K562 (cell line): ENCODE results near the gene PEX5. TPM values are rescaled to one million over a fixed set of nuclear protein-coding genes. Genes with fewer than 3 reads are reported as not detected.

Experiments used
- ATAC-seq: fragments of 200-7000 bp; cut with Tn5 transposase; 3 replicates; pipeline ENCODE4 v1.9.1; 2020; ENCODE audit warnings: moderate library complexity
- BruUV-seq: library from RNA; stranded (reverse); fragments of 400-500 nt; replicated peaks from 2 replicates; lab custom pipeline; 2021; lab: Mats Ljungman, UMichigan
- CTCF ChIA-PET: fragments of 300-600 bp; formaldehyde crosslinking; extraction: SDS; loops from one replicate; lab custom pipeline; 2021; ENCODE audit warnings: low intra/inter-chr PET ratio; lab: Yijun Ruan, JAX
- POLR2A ChIA-PET: fragments of 300-600, 350-650 bp; sonication (Branson Sonifier 250); formaldehyde crosslinking; extraction: SDS; loops from one replicate; lab custom pipeline; 2021; ENCODE audit warnings: antibody characterized with exemption, inconsistent platforms; lab: Yijun Ruan, JAX
- DNase-seq, 4 experiments: peaks; one replicate each; pipeline versions ENCODE4 v3.0.0 to v3.0.0-alpha.2; 2011 to 2018; ENCODE audit warnings: low spot score in 3 of 4, mixed read lengths in 3 of 4; ENCODE audit errors: extremely low read depth in 1 of 4
- FAIRE-seq: peaks from 2 replicates; lab custom pipeline; 2011; peaks lifted over from hg19 to GRCh38; lab: Jason Lieb, UNC
- H2AFZ ChIP-seq: 2 replicates; pipeline ENCODE4 v1.6.0; 2011; ENCODE audit warnings: low read depth, low read length, control low read depth, inconsistent platforms
- H3K27ac ChIP-seq: fragments of 200-600 bp; 3 replicates; pipeline ENCODE4 v1.8.0; 2011; ENCODE audit warnings: low read depth, mild to moderate bottlenecking, control low read depth, inconsistent platforms, low read length, moderate library complexity, mixed read lengths; ENCODE audit errors: extremely low read depth
- H3K27me3 ChIP-seq, 2 experiments: fragments of 300-600 bp in 1 of 2; 2 replicates in 1 of 2; 3 replicates in 1 of 2; pipeline versions ENCODE4 v1.6.0 to v1.8.0; 2011; ENCODE audit warnings: inconsistent platforms in 2 of 2, low read length in 2 of 2, mild to moderate bottlenecking in 1 of 2, mixed read lengths in 1 of 2, moderate library complexity in 1 of 2; ENCODE audit not compliant: control insufficient read depth in 2 of 2, insufficient read depth in 2 of 2
- H3K36me3 ChIP-seq: fragments of 300-600 bp; 3 replicates; pipeline ENCODE4 v1.8.0; 2011; ENCODE audit warnings: mild to moderate bottlenecking, low read length, inconsistent platforms; ENCODE audit not compliant: control insufficient read depth, insufficient read depth
- H3K4me1 ChIP-seq, 2 experiments: fragments of 200-600 bp in 1 of 2; replicated peaks in 1 of 2; 2 replicates in 1 of 2; 3 replicates in 1 of 2; pipeline versions ENCODE4 v1.5.1 to v1.8.0; 2011; ENCODE audit warnings: inconsistent platforms in 2 of 2, low read length in 2 of 2, mild to moderate bottlenecking in 1 of 2, mixed read lengths in 1 of 2, moderate library complexity in 1 of 2; ENCODE audit not compliant: control insufficient read depth in 2 of 2, insufficient read depth in 2 of 2
- H3K4me2 ChIP-seq: 2 replicates; pipeline ENCODE4 v1.6.1; 2011; ENCODE audit warnings: low read length, control low read depth, inconsistent platforms, mixed read lengths; ENCODE audit not compliant: insufficient read depth
- H3K4me3 ChIP-seq: fragments of 200-600 bp; sonication (generic), shearing (Covaris generic); 2 replicates; pipeline ENCODE4 v1.5.1; 2016; ENCODE audit warnings: control low read depth, inconsistent platforms
- H3K79me2 ChIP-seq: fragments of 200-600 bp; 3 replicates; pipeline ENCODE4 v1.8.0; 2011; ENCODE audit warnings: low read length, inconsistent platforms; ENCODE audit not compliant: control insufficient read depth, insufficient read depth
- H3K9ac ChIP-seq, 2 experiments: 2 replicates each; pipeline versions ENCODE4 v1.6.0 to v1.6.1; 2011; ENCODE audit warnings: low read depth in 2 of 2, low read length in 2 of 2, control low read depth in 1 of 2, inconsistent platforms in 1 of 2, mild to moderate bottlenecking in 1 of 2, mixed read lengths in 1 of 2; ENCODE audit not compliant: insufficient read depth in 1 of 2
- H3K9me1 ChIP-seq: one replicate; pipeline ENCODE4 v1.6.0; 2011; ENCODE audit warnings: inconsistent platforms, mild to moderate bottlenecking, low read length, moderate library complexity; ENCODE audit not compliant: control insufficient read depth, insufficient read depth
- H3K9me3 ChIP-seq: replicated peaks from 2 replicates; pipeline ENCODE4 v1.5.1; 2011; ENCODE audit warnings: low read depth, low read length, inconsistent platforms; ENCODE audit not compliant: control insufficient read depth, insufficient read depth
- H4K20me1 ChIP-seq: replicated peaks from 2 replicates; pipeline ENCODE4 v1.6.1; 2011; ENCODE audit warnings: low read length, inconsistent platforms, mixed read lengths; ENCODE audit not compliant: control insufficient read depth, insufficient read depth
- NR1H2 ChIP-seq: sonication (generic); formaldehyde crosslinking; IDR thresholded peaks from 2 replicates; pipeline ENCODE4 v1.4.0; 2020; ENCODE audit warnings: mild to moderate bottlenecking, missing genetic modification reagents
- PHF21A ChIP-seq: fragments of 450-650 bp; IDR thresholded peaks from 2 replicates; pipeline ENCODE4 v1.6.1; 2017; ENCODE audit warnings: low read depth, borderline replicate concordance
- PYGO2 ChIP-seq: fragments of 450-650 bp; IDR thresholded peaks from 2 replicates; pipeline ENCODE4 v1.6.1; 2016; ENCODE audit warnings: mild to moderate bottlenecking, missing genetic modification characterization, moderate library complexity, missing compliant biosample characterization
- SREBF2 ChIP-seq: sonication (generic); formaldehyde crosslinking; IDR thresholded peaks from 2 replicates; pipeline ENCODE4 v1.4.0; 2020; ENCODE audit warnings: mild to moderate bottlenecking, missing genetic modification reagents
- TCF3 ChIP-seq: sonication (generic); formaldehyde crosslinking; IDR thresholded peaks from 2 replicates; pipeline ENCODE4 v1.4.0; 2020; ENCODE audit warnings: mild to moderate bottlenecking, missing genetic modification reagents
- TRIM28 ChIP-seq: fragments of 450-650 bp; IDR thresholded peaks from 2 replicates; pipeline ENCODE4 v1.6.1; 2017
- ZBTB8A ChIP-seq: fragments of 450-650 bp; IDR thresholded peaks from 2 replicates; pipeline ENCODE4 v1.6.1; 2018; ENCODE audit warnings: mild to moderate bottlenecking, moderate library complexity; ENCODE audit not compliant: partially characterized antibody
- ZFPM2 ChIP-seq: fragments of 250-450 bp; sonication (Bioruptor Pico); IDR thresholded peaks from 2 replicates; pipeline ENCODE4 v1.5.1; 2022; ENCODE audit warnings: mild to moderate bottlenecking
- ZNF444 ChIP-seq: fragments of 250-450 bp; sonication (Bioruptor Pico); IDR thresholded peaks from 2 replicates; pipeline ENCODE4 v1.4.0; 2020; ENCODE audit warnings: mild to moderate bottlenecking, moderate library complexity
- WGBS: fragments of 100-300 bp; shearing (Covaris generic); methylation state at CpG from one replicate; pipeline ENCODE4 v1.1.6; 2016; ENCODE audit warnings: low coverage, mixed read lengths; ENCODE audit not compliant: insufficient coverage; ENCODE audit errors: missing lambda C conversion rate; 5-methylcytosine and 5-hydroxymethylcytosine counted together
- in situ Hi-C: fragments of 300-500 bp; cut with MboI; formaldehyde crosslinking; loops from 4 replicates; pipeline ENCODE4 v1.15.0; 2018; ENCODE audit warnings: inconsistent platforms, mixed read lengths
- intact Hi-C: fragments of 100-400 bp; cut with micrococcal nuclease; formaldehyde crosslinking; loops from 2 replicates; pipeline ENCODE4 v1.14.2; 2022
- polyA plus RNA-seq, 8 experiments: library from polyadenylated mRNA; depleted of rRNA in 4 of 8; stranded (reverse) in 5 of 8; unstranded in 3 of 8; fragments of >200 nt; fragmentation: Nextera tagmentation in 2 of 8; fragmentation: Illumina TruSeq in 1 of 8; extraction: Ambion mirVana in 2 of 8; extraction: Trizol in 1 of 8; gene quantifications; 2 replicates each; pipeline versions ENCODE4 v1.2.1 to v1.2.3, GENCODE V29; 2011 to 2014; ENCODE audit warnings: inconsistent platforms in 1 of 8, missing spikeins in 1 of 8
- total RNA-seq, 7 experiments: library from RNA; depleted of rRNA in 6 of 7; stranded (reverse); fragments of >200 nt in 6 of 7; fragmentation: Illumina TruSeq in 2 of 7; extraction: Trizol in 2 of 7; gene quantifications; 2 replicates each; pipeline versions ENCODE4 v1.2.1 to v1.2.3, GENCODE V29; 2011 to 2021; ENCODE audit warnings: low replicate concordance in 1 of 7
- TF ChIP-seq, protein P1 (sequence below): fragments of 200-800 bp; sonication (Bioruptor generic); IDR thresholded peaks from 2 replicates; pipeline ENCODE4 v1.6.1; 2016; ENCODE audit warnings: missing genetic modification characterization, missing compliant biosample characterization

Gene PEX5
- total and polyA plus RNA-seq, 9 of the 15 experiments (the other 6 are each of a cell fraction or from before 2014, with no cell fraction given), result 1.4 to 26.1 (median 14.0) TPM

DNA sequence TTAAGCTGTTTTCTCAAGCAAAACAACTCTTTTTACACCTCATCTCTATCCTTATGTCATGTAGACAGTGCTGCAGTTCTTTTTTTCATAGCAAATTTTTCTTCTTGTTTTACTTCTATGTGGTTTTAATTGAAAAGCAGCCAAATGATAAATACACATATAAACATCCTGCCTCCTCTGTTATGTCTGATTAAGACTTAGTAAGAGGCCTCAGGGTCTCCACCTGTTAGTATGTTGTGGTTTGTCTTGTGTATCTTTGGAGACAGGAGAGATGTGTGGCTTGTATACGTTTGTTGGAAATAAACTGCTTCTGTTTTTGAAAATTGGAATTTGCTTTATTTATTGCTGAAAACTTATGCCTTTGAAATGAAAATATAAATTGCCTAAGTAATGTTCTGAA, 32.0 kb downstream of the PEX5 start:
- no peaks in the 10 kb centered on the region for H3K27me3 ChIP-seq
- WGBS, result 45% methylated on average over 1 of the region's 1 CpG
- ChIA-PET CTCF (interaction anchor here (0.6 to 3.3 kb wide), 4 partner anchors 216 to 417 kb away, joined by 3 to 42 read pairs (median 15); no protein-coding TSS in a partner anchor), POLR2A (interaction anchor here (0.7 kb wide), 2 partner anchors 14 to 20 kb away, joined by 3 read pairs; no protein-coding TSS in a partner anchor)
- ATAC-seq (no peak), FAIRE-seq (no peak), DNase-seq (no peak)
- no peaks in the 10 kb centered on the region for H3K36me3 ChIP-seq
- no TSS peak for BruUV-seq
- no peaks in the 10 kb centered on the region for H3K79me2 ChIP-seq
- in situ Hi-C loops, result loop anchor here (5.0 to 10.0 kb wide), 2 partner anchors 241 to 413 kb away; no protein-coding TSS in a partner anchor
- no peak overlapping the region for H3K4me3 ChIP-seq
- intact Hi-C loops, result no loop called here
- no peaks in the 10 kb centered on the region for H3K9me1 ChIP-seq
- H3K4me2 ChIP-seq, result no peak overlapping the region
- no peaks in the 10 kb centered on the region for H3K4me1 ChIP-seq
- no peak overlapping the region for H3K27ac ChIP-seq
- no peak for TF ChIP-seq TRIM28
- TF ChIP-seq TCF3 (CRISPR knock-in tag), result no peak
- TF ChIP-seq ZFPM2, result no peak
- TF ChIP-seq PHF21A, result no peak
- TF ChIP-seq PYGO2 (tag), result no peak
- TF ChIP-seq, protein P1, sequence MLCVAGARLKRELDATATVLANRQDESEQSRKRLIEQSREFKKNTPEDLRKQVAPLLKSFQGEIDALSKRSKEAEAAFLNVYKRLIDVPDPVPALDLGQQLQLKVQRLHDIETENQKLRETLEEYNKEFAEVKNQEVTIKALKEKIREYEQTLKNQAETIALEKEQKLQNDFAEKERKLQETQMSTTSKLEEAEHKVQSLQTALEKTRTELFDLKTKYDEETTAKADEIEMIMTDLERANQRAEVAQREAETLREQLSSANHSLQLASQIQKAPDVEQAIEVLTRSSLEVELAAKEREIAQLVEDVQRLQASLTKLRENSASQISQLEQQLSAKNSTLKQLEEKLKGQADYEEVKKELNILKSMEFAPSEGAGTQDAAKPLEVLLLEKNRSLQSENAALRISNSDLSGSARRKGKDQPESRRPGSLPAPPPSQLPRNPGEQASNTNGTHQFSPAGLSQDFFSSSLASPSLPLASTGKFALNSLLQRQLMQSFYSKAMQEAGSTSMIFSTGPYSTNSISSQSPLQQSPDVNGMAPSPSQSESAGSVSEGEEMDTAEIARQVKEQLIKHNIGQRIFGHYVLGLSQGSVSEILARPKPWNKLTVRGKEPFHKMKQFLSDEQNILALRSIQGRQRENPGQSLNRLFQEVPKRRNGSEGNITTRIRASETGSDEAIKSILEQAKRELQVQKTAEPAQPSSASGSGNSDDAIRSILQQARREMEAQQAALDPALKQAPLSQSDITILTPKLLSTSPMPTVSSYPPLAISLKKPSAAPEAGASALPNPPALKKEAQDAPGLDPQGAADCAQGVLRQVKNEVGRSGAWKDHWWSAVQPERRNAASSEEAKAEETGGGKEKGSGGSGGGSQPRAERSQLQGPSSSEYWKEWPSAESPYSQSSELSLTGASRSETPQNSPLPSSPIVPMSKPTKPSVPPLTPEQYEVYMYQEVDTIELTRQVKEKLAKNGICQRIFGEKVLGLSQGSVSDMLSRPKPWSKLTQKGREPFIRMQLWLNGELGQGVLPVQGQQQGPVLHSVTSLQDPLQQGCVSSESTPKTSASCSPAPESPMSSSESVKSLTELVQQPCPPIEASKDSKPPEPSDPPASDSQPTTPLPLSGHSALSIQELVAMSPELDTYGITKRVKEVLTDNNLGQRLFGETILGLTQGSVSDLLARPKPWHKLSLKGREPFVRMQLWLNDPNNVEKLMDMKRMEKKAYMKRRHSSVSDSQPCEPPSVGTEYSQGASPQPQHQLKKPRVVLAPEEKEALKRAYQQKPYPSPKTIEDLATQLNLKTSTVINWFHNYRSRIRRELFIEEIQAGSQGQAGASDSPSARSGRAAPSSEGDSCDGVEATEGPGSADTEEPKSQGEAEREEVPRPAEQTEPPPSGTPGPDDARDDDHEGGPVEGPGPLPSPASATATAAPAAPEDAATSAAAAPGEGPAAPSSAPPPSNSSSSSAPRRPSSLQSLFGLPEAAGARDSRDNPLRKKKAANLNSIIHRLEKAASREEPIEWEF (CRISPR knock-in tag), result no peak
- TF ChIP-seq NR1H2, result no peak
- no peak for TF ChIP-seq SREBF2
- no peak for TF ChIP-seq ZBTB8A
- no peak for TF ChIP-seq ZNF444
- H3K9me3 ChIP-seq, result no peaks in the 10 kb centered on the region
- H3K9ac ChIP-seq, result no peak overlapping the region
- H4K20me1 ChIP-seq, result no peaks in the 10 kb centered on the region
- H2AFZ ChIP-seq, result no peak overlapping the region
